IMR-90 (cell line): ENCODE results near the gene SPPL2B. TPM values are rescaled to one million over a fixed set of nuclear protein-coding genes. Genes with fewer than 3 reads are reported as not detected.
"Not testable (repeated sequence)": the region's sequence is repeated elsewhere in the genome, so short reads cannot be mapped to it uniquely, and the experiment has no call there.

Experiments used
- ATAC-seq: fragments of 200-7000 bp; cut with Tn5 transposase; 2 replicates; pipeline ENCODE4 v1.9.1; 2020; ENCODE audit warnings: low read depth, mild to moderate bottlenecking, moderate library complexity
- BruUV-seq: library from RNA; stranded (reverse); fragments of 400-500 nt; replicated peaks from 2 replicates; lab custom pipeline; 2021; lab: Mats Ljungman, UMichigan
- CTCF ChIA-PET: fragments of 300-600 bp; formaldehyde crosslinking; extraction: SDS; loops from one replicate; lab custom pipeline; 2021; ENCODE audit warnings: antibody characterized with exemption; lab: Yijun Ruan, JAX
- POLR2A ChIA-PET: fragments of 300-600 bp; sonication (Branson Sonifier 250); formaldehyde crosslinking; loops from one replicate; lab custom pipeline; 2022; ENCODE audit warnings: antibody characterized with exemption; ENCODE audit not compliant: unreplicated experiment; lab: Charles Lee
- DNase-seq: peaks from one replicate; pipeline ENCODE4 v3.0.0; 2013
- H2AFZ ChIP-seq: replicated peaks from 2 replicates; pipeline ENCODE3; 2013; ENCODE audit warnings: low read length, mild to moderate bottlenecking; ENCODE audit not compliant: poor library complexity
- H2AK5ac ChIP-seq: 2 replicates; pipeline ENCODE4 v1.6.1; 2013; ENCODE audit warnings: low read depth, low read length, inconsistent platforms
- H2AK9ac ChIP-seq: replicated peaks from 2 replicates; pipeline ENCODE3; 2013; ENCODE audit warnings: mild to moderate bottlenecking, low read depth, low read length, moderate library complexity; ENCODE audit not compliant: poor library complexity
- H2BK120ac ChIP-seq: 2 replicates; pipeline ENCODE4 v1.6.1; 2013; ENCODE audit warnings: low read depth, low read length, inconsistent platforms
- H2BK15ac ChIP-seq: 3 replicates; pipeline ENCODE4 v1.6.1; 2013; ENCODE audit warnings: low read depth, low read length, inconsistent platforms
- H2BK20ac ChIP-seq: 2 replicates; pipeline ENCODE4 v1.6.1; 2013; ENCODE audit warnings: low read depth, mild to moderate bottlenecking, inconsistent platforms, low read length, moderate library complexity
- H2BK5ac ChIP-seq: 2 replicates; pipeline ENCODE4 v1.6.1; 2013; ENCODE audit warnings: mild to moderate bottlenecking, low read depth, low read length, inconsistent platforms; ENCODE audit not compliant: poor library complexity, severe bottlenecking
- H3K14ac ChIP-seq: replicated peaks from 2 replicates; pipeline ENCODE4 v1.6.1; 2013; ENCODE audit warnings: low read depth, low read length, inconsistent platforms
- H3K18ac ChIP-seq: 2 replicates; pipeline ENCODE4 v1.6.1; 2013; ENCODE audit warnings: low read depth, low read length, control low read depth
- H3K23ac ChIP-seq: 2 replicates; pipeline ENCODE4 v1.6.1; 2013; ENCODE audit warnings: low read depth, low read length, inconsistent platforms
- H3K27ac ChIP-seq: 2 replicates; pipeline ENCODE4 v1.5.1; 2013; ENCODE audit warnings: mild to moderate bottlenecking, control low read depth, low read length; ENCODE audit not compliant: insufficient read depth
- H3K27me3 ChIP-seq: 2 replicates; pipeline ENCODE4 v1.6.1; 2013; ENCODE audit warnings: low read length; ENCODE audit not compliant: control insufficient read depth, insufficient read depth
- H3K36me3 ChIP-seq: 2 replicates; pipeline ENCODE4 v1.6.1; 2013; ENCODE audit warnings: low read length, mixed read lengths; ENCODE audit not compliant: control insufficient read depth, insufficient read depth
- H3K4ac ChIP-seq: 2 replicates; pipeline ENCODE4 v1.6.1; 2013; ENCODE audit warnings: low read depth, low read length, inconsistent platforms
- H3K4me1 ChIP-seq: 2 replicates; pipeline ENCODE4 v1.6.1; 2013; ENCODE audit warnings: low read length, mixed read lengths; ENCODE audit not compliant: control insufficient read depth, insufficient read depth
- H3K4me2 ChIP-seq: 2 replicates; pipeline ENCODE4 v1.6.1; 2013; ENCODE audit warnings: low read depth, mild to moderate bottlenecking, control low read depth, low read length, moderate library complexity
- H3K4me3 ChIP-seq: 2 replicates; pipeline ENCODE4 v1.5.1; 2013; ENCODE audit warnings: low read depth, mild to moderate bottlenecking, control low read depth, low read length, moderate library complexity; ENCODE audit not compliant: insufficient read depth
- H3K56ac ChIP-seq: 2 replicates; pipeline ENCODE4 v1.6.1; 2013; ENCODE audit warnings: low read length, inconsistent platforms; ENCODE audit not compliant: insufficient read depth; ENCODE audit errors: extremely low read depth
- H3K79me1 ChIP-seq, 2 experiments: 2 replicates each; pipeline ENCODE4 v1.6.1; 2013; ENCODE audit warnings: low read length in 2 of 2, inconsistent platforms in 1 of 2, low read depth in 1 of 2
- H3K9ac ChIP-seq: 2 replicates; pipeline ENCODE4 v1.6.1; 2013; ENCODE audit warnings: low read depth, low read length, control low read depth
- H3K9me1 ChIP-seq: 2 replicates; pipeline ENCODE4 v1.6.1; 2013; ENCODE audit warnings: low read length, inconsistent platforms; ENCODE audit not compliant: insufficient read depth
- H3K9me3 ChIP-seq: 2 replicates; pipeline ENCODE4 v1.6.1; 2013; ENCODE audit warnings: low read length; ENCODE audit not compliant: control insufficient read depth, insufficient read depth
- H4K20me1 ChIP-seq: 2 replicates; pipeline ENCODE4 v1.6.1; 2013; ENCODE audit warnings: low read length, inconsistent platforms; ENCODE audit not compliant: insufficient read depth
- H4K5ac ChIP-seq: 2 replicates; pipeline ENCODE4 v1.6.1; 2013; ENCODE audit warnings: mild to moderate bottlenecking, low read depth, low read length, control low read depth
- H4K8ac ChIP-seq, 2 experiments: 2 replicates each; pipeline ENCODE4 v1.6.1; 2013; ENCODE audit warnings: low read depth in 2 of 2, low read length in 2 of 2, control low read depth in 1 of 2, inconsistent platforms in 1 of 2
- H4K91ac ChIP-seq: 2 replicates; pipeline ENCODE4 v1.6.1; 2013; ENCODE audit warnings: low read depth, low read length, inconsistent platforms; ENCODE audit not compliant: insufficient read depth
- WGBS, 2 experiments: methylation state at CpG; one replicate each; pipeline versions ENCODE4 v1.1.5 to v1.1.7; 2013; ENCODE audit warnings: missing lambda C conversion rate in 2 of 2; ENCODE audit not compliant: insufficient read length in 1 of 2; ENCODE audit errors: extremely low coverage in 2 of 2; 5-methylcytosine and 5-hydroxymethylcytosine counted together
- dilution Hi-C: fragments of 300-500 bp; cut with HindIII; formaldehyde crosslinking; loops from one replicate; pipeline ENCODE4 v1.14.3; 2018; ENCODE audit warnings: low sequenced_read_pairs; ENCODE audit not compliant: unreplicated experiment
- in situ Hi-C: fragments of 300-500 bp; cut with MboI; formaldehyde crosslinking; loops from 3 replicates; pipeline ENCODE4 v1.14.3; 2019; ENCODE audit warnings: low sequenced_read_pairs, inconsistent platforms, mixed read lengths
- intact Hi-C: fragments of 100-400 bp; cut with micrococcal nuclease; formaldehyde crosslinking; loops from 2 replicates; pipeline ENCODE4 v1.10.0; 2022
- polyA plus RNA-seq, 3 experiments: library from polyadenylated mRNA; depleted of rRNA; stranded (reverse); fragments of >200 nt; gene quantifications; 2 replicates each; pipeline ENCODE4 v1.2.3, GENCODE V29; 2012; ENCODE audit warnings: low replicate concordance in 1 of 3
- total RNA-seq: library from RNA; depleted of rRNA; stranded (reverse); fragments of >200 nt; gene quantifications from 2 replicates; pipeline ENCODE4 v1.2.3, GENCODE V29; 2012

The SPPL2B gene
- total and polyA plus RNA-seq, 2 of the 4 experiments (the other 2 are of a cell fraction) = 3.4 to 45.7 TPM

- H3K9ac ChIP-seq = peak overlapping the region; percentile 32; the same call in 1 of the 2 replicates
- H3K4me3 ChIP-seq, H2BK15ac ChIP-seq, H2BK20ac ChIP-seq, H3K27me3 ChIP-seq, H3K56ac ChIP-seq, H3K36me3 ChIP-seq, dilution Hi-C loops, H3K4me1 ChIP-seq, H3K9me3 ChIP-seq, H2BK5ac ChIP-seq, H3K79me1 ChIP-seq, DNase-seq, POLR2A ChIA-PET, H3K9me1 ChIP-seq, H4K91ac ChIP-seq, H3K18ac ChIP-seq, in situ Hi-C loops, intact Hi-C loops, CTCF ChIA-PET, H4K20me1 ChIP-seq, BruUV-seq: not testable (repeated sequence)
- H2BK120ac ChIP-seq = 0 out of 2 replicates have a peak overlapping the region, but pooled peaks have one; percentile 41
- H2AK9ac ChIP-seq = peak overlapping the region; percentile 91
- 0 out of 2 replicates have a peak overlapping the region, but pooled peaks have one; percentile 25 for H3K23ac ChIP-seq
- ATAC-seq = peak; percentile 44
- peak overlapping the region; percentile 61 to 78; a peak in 2 of 4 replicates for H4K8ac ChIP-seq
- peak overlapping the region; percentile 68 for H3K4me2 ChIP-seq
- 0 out of 2 replicates have a peak overlapping the region, but pooled peaks have one; percentile 33 for H3K14ac ChIP-seq
- peak overlapping the region; percentile 52; the same call in 1 of the 2 replicates for H3K27ac ChIP-seq
- peak overlapping the region; percentile 37 for H3K4ac ChIP-seq
- H4K5ac ChIP-seq = peak overlapping the region; percentile 44; the same call in 1 of the 2 replicates
- WGBS, 2 experiments = 0% methylated on average over 2 of the region's 16 CpGs; no CpG with 5 or more reads in 1 of the 2 experiments
- peak overlapping the region; percentile 78; the same call in 1 of the 2 replicates for H2AK5ac ChIP-seq
- H2AFZ ChIP-seq = peak overlapping the region; percentile 92
These were observed 47.0 kb upstream of the SPPL2B start for GRCh38 chr19:2281265-2282061.
